GM19043 (cell line): ENCODE data around the gene DHRS11.
A peak's percentile ranks its signal among the peaks of the same experiment; 100 is the strongest.
"Not testable (repeated sequence)": the region's sequence is repeated elsewhere in the genome, so short reads cannot be mapped to it uniquely, and the experiment has no call there.

Source experiments
- ATAC-seq: cut with Tn5 transposase; IDR thresholded peaks from one replicate; pipeline ENCODE4 v1.9.1; 2021; ENCODE audit warnings: low read depth; ENCODE audit not compliant: unreplicated experiment

DHRS11 gene

DNA sequence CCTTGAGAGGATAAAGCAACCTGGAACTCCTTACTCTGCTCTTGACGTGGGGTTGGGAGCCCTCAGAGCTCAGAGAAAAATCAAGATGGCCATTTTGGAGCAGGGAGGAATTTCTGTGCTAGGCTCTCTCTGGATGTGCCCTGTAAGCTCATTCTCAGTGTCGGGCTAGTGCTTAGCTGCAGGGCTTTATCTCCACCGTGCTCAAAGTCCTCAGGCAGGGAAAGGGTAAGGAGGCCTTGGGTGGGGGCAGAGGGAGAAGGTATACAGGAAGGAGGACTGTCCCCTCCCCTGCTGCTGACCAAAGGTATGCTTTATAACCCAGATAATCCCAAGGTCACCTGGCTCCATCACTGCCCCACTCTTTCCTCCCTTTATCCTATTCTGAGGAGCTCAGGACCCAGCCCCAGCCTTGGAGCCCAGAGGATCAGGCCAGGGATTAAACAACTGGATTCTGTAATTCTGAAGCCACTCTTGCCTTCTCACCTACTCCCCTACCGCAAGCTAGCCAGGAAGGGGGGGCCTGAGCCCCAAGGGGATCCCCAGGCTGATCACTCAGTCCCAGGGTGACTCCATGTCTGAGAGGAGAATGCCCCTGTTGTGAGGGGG lies 1.1 kb downstream of the DHRS11 start:
- no peak for ATAC-seq

DNA sequence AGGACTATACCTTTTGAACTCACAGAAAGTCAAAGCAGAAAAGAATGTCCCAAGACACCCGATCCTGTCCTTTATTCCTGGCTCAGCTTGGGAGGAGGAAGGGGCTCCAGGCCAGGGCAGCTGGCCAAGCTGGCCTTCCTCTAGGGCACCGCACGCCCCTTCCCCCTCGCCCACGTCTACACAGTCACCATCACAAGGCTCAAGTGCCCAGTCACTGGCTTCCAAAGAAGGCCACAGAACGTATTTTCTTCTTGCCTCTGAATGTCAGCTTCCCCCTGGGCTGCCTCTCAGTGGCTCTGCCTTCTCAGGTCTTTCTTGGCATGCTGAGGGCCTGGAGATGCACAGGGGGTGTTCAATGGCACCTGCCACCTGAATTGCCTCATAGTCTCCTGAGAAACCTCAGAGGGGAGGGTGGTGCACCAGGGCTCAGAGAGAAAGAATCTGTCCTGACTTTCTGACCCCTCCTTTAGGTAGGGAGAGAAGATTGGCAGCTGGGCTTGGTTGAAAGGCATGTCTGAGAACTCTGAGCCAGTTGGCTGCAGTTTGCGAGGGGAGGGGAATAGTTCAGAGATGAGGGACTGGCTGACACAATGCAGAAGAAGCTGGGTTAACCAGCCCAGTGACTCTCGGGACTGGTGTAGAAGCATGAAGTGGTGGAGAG lies 2.1 kb downstream of the DHRS11 start:
- no peak for ATAC-seq

DNA sequence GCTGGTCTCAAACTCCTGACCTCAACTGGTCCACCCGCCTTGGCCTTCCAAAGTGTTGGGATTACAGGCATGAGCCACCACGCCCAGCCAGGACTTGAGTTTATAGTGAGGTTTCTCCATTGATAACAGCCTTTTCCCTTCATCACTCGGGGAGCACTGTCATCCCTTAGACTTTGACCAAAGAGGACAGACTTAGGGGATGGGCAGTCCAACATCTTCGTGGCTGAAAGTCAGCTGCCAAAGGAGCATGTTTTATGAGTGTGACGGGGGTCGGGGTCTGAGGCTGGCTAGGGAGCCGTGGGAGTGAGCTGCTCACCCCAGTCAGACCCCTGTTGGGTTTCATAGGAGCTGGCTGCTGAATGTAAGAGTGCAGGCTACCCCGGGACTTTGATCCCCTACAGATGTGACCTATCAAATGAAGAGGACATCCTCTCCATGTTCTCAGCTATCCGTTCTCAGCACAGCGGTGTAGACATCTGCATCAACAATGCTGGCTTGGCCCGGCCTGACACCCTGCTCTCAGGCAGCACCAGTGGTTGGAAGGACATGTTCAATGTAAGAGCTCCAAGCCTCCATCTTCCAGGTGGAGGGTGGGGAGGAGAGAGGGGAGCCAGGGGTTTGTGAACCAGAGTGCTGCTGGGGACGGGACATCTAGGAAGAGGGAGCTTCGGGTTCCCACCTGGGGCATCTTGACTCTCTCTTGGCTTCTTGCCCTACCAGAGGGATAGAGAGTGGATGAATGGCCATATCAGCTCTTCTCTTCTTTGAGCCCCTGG lies 3.1 kb downstream of the DHRS11 start:
- ATAC-seq: no peak

DNA sequence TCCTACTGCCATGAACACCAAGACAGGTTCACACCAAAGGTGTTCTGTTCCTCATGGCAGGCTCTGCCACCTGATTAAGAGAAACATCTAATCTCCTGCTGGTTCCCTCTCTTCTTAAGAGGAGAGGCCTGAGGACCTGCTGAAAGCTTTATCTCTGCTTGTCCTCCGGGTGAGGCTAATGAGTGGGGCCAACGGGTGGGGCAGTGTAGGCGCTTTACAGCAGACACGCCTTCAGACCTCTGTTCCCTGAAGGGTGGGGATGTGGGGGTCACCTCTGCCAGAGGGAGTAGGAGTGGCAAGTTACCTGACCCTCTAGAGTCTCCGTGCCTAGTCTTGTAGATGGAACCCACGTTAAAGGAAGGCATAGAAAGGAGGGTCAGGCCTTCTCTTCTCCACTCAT lies 5.5 kb downstream of the DHRS11 start:
- ATAC-seq: no peak

DNA sequence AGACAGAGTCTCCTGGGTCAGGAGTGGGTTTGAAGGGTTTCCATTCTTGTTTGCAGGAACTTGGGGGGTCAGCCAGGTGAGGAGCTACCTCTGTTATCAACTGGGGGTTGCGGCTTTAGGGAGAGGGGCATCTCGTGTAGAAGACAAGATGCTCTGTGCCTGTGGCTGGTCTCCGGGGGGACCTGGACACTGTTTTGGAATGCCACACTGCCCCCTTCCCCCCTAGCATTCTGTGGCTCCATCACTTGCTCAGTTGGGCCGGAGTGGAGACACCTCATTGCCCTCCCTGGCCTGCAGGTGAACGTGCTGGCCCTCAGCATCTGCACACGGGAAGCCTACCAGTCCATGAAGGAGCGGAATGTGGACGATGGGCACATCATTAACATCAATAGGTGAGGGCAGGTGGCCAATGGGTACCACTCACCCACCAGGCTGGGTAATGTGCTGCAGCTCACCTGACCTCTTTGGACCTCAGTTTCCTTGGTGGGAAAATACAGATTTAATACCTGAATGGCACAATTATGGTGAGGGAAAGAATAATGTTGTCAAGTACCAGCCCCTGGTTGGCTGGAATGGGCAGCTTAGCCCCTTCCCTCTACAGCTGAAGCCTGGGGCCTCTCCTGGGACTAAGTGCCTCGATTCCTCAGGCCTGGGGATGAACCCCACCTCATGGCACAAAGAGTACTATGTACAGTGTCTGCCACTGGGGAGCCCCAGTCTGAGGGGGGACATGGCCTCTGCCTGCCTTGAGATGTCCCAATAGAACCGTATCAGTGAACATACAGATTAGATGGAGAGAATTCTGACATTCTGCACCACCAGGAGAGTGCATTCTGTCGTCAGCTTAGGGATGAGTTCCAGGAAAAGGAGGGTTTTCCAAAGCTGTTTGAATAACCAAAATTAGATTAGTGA lies 6.4 kb downstream of the DHRS11 start:
- ATAC-seq: no peak

DNA sequence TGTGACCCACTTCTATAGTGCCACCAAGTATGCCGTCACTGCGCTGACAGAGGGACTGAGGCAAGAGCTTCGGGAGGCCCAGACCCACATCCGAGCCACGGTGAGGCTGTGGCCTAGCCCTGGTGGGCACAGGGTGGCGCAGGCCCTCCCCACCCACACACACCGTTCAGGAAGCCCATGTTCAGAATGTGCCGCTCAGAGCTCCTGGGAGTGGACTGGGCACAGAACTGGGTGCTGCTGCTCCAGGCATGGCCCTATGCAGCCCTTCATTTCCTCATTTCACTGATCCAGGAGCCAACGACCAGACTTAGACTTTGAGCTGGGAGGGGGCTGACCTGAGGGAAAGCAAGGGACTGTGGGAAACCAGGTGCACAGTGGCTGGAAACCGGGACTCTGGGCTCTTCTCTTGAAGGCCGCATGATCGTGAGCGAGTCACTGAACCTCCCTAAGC lies 7.3 kb downstream of the DHRS11 start:
- no peak for ATAC-seq

DNA sequence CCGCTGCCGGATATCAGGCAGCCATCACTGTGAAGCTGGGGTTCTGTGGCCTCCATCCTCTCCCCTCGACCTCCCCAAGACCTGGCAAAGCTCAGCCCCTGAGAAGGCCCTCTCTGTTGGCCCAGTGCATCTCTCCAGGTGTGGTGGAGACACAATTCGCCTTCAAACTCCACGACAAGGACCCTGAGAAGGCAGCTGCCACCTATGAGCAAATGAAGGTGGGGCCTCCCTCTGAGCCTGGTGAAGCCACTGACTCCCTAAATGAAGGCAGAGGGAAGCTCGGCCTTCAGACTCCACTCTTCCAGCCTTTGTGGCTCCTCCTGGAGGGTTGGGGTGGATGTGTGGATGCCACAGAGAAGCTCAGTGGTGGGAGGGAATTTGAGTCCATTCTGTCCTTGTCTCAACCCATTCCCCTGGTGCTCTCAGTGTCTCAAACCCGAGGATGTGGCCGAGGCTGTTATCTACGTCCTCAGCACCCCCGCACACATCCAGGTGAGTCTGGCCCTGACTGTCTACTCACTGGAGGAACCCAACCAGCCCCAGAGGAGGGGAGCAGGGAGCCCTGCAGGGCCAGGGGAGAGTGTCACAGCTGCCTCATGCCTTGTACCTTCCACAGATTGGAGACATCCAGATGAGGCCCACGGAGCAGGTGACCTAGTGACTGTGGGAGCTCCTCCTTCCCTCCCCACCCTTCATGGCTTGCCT lies 8.0 kb downstream of the DHRS11 start:
- ATAC-seq: no peak

DNA sequence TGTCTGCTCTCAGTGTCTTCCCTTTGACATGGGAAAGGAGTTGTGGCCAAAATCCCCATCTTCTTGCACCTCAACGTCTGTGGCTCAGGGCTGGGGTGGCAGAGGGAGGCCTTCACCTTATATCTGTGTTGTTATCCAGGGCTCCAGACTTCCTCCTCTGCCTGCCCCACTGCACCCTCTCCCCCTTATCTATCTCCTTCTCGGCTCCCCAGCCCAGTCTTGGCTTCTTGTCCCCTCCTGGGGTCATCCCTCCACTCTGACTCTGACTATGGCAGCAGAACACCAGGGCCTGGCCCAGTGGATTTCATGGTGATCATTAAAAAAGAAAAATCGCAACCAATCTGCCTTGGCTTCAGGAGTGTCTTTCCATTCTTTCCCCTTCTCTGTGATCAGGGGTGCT lies 8.8 kb downstream of the DHRS11 start:
- ATAC-seq: no peak

DNA sequence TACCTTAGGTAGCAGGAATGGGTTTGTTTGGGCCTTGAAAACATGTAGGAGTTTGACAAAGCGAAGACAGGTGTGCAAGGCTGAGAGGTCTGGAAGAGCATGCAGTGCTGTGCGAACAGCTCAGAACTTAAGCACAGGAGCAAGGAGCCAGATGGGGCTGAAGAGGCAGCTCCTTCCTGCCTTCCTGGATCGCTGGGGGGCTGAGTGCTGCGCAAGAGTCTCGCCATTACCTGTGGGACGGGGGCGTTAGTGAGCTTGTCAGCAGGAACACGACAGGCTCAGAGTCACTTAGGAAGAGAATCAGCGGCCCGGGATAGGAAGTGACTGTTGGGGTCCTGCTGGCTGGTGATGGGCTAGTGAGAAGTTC lies 9.2 kb downstream of the DHRS11 start:
- peak; percentile 20 for ATAC-seq

DNA sequence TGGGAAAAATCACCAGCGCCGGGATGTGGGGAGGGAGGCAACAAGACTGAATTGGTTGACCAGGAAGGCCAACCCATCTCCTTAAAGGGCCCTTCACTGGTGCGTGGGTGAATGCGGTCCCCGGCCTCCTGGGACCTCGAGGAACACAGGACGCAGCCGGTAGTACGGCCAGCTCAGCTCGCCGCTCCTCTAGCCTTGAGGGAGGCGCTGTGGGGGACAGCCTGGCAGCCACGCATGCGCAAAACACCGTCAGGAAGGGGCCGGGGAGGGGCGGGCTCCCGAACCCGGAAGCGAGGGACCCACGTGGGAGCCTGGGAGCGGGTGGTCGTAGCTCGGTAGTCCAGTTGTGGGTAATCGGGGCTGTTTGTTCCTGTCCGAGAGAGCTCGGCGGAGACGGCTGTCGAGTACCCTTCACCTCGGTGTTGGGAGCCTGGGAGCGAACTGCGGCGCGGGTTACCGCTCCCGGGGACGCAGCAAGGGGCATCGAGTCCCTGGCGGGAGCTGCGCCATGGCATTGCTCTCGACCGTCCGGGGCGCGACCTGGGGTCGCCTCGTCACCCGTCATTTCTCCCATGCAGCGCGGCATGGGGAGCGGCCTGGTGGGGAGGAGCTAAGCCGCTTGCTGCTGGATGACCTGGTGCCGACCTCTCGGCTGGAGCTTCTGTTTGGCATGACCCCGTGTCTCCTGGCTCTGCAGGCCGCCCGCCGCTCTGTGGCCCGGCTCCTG lies 9.8 kb downstream of the DHRS11 start, which contains the start of gene MRM1:
Gene MRM1, plus strand, starts transcription at position 281 of the 727 bp plus-strand sequence. Its CDS starts 228 bp downstream, at position 509.
- peak; percentile 82 for ATAC-seq

DNA sequence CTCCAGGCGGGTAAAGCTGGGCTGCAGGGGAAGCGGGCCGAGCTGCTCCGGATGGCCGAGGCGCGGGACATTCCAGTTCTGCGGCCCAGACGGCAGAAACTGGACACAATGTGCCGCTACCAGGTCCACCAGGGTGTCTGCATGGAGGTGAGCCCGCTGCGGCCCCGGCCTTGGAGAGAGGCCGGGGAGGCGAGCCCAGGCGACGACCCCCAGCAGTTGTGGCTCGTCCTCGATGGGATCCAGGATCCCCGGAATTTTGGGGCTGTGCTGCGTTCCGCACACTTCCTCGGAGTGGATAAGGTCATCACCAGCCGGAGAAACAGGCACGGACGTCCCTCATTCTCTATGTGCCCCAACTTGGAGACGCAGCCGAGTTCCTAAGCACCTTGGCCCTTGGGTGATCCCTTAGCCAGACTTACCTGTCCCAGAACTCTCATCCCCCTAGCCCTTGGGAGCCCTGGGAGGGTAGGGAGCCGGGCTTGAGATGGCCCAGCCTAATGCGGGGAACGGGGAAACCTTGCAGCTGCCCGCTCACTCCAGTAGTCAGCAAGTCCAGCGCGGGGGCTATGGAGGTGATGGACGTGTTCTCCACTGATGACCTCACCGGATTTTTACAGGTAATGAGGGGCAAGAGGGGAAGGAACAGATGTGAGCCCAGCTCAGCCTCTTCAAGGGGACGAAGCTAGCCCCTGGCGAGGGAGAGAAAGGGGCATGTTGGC lies 10.5 kb downstream of the DHRS11 start:
- no peak for ATAC-seq

DNA sequence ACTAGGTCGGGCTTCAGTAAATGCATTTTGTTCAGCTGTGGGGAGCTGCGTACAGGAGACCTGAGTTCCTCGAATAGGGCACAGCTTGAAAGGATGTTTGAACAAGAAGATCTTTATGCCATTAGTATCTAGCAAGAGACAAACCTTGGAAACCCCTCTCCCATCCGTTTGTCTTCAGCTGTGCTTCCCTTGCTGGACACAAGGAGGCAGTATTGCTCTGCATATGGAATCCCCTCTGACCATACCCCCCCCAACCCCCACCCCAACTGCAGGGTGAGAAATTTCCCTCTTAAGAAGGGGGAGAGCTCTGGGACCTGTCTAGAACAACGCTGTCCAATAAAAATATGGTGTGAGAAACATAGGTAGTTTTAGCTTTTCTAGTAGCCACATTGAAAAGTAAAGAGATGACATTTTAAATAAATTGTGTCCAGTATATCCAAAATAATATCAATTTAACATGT lies 11.3 kb downstream of the DHRS11 start:
- no peak for ATAC-seq

DNA sequence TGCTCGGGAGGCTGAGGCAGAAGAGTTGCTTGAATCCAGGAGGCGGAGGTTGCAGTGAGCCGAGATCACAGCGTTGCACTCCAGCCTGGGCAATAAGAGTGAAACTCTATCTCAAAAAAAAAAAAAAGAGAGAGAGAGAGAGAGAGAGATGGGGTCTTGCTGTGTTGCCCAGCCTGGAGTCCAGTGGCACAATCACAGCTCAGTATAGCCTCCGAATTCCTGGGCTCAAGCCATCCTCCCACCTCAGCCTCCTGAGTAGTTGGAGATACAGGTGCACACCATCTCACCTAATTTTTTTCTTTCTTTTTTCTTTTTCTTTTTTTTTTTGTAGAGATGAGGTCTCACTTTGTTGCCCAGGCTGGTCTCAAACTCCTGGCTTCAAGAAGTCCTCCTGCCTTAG lies 13.3 kb downstream of the DHRS11 start:
- ATAC-seq: not testable (repeated sequence)

DNA sequence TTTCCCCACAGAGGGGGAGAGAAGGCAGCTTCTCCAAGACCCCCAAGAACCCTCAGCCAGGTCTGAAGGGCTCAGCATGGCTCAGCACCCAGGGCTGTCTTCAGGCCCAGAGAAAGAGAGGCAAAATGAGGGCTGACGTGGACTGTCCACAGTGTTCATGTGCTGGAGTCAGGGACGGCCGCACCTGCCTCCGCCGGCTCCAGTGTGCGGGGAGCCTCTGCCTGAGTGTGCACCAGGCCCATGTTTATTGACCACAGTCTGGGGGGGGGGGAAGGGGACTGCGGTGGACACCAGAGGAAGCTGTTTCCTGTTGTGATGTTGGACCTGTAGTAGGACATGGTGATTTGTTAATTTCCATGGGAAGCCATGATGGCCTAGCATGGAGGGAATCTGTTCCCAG lies 16.6 kb downstream of the DHRS11 start:
- no peak for ATAC-seq

DNA sequence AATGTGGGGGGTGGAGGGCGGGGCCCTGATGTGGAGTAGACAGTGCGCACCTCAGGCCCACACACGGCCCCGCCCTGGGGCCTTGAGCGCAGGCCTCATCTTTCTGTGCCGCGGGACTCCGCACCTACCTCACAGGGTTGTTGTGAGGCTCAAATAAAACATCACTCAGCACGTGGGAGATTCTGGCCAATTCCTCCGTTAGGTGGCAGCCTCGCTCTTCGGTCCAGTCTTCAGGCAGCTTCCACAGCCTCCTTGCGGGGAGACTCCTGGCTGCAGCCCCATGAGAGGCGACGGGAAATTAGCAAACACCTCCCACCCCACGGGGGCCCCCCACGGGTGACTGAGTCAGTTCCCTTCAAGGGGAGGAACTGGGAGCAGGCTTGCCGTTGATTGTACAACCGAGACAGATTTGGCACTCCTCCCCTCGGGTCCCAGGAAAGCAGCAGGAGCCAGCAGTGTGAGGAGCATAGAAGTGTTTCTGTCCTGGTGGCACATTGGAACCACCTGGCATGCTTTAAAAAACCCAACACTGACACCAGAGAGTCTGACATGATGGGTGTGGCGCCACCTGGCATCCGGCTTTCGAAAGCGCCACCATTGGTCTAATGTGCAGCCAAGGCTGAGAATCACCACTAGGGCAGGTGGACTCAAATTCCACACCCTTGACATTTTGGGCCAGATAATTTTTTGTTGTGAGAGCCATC lies 17.3 kb downstream of the DHRS11 start:
- ATAC-seq: no peak

DNA sequence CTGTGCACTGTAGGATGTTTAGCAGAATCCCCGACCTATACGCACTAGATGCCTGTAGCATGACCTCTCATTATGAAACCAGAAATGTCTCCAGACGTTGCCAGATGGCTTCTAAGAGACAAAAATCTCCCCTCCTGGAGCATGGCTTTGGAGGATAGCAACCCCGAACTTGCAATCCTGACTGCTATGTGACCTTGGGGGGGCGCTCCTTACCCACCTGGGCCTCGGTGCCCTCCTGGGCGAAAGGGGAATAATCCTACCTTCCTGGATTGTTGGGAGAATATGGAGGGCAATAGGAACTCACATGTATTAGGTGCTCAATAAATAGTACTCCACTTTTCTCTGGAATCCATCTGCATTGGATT lies 17.8 kb downstream of the DHRS11 start:
- ATAC-seq: no peak

DNA sequence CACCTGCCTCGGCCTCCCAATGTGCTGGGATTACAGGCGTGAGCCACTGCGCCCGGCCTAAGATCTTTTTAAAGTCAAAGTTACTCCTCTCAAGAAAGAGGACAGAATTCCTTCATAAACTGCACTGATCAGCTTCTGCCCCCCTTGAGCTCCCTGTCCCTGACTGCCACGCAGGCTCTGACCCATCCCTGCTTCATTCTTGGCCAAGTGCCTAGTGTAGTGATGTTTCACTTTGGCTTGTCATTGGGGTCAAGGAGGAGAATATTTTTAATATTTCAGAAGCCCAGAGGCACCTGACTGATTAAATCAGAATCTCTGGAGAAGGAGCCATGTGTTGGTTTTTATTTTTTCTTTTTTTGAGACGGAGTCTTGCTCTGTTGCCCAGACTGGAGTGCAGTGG lies 18.8 kb downstream of the DHRS11 start:
- no peak for ATAC-seq
